Kidney epithelial cell (primary cell): ENCODE data around the gene RGS7. TPM values are rescaled to one million over a fixed set of nuclear protein-coding genes. Genes with fewer than 3 reads are reported as not detected.
"Not testable (repeated sequence)": the region's sequence is repeated elsewhere in the genome, so short reads cannot be mapped to it uniquely, and the experiment has no call there.

Experiments
- DNase-seq: peaks from one replicate; pipeline ENCODE4 v3.0.0-alpha.2; 2010; ENCODE audit warnings: low read depth
- H3K27me3 ChIP-seq: 2 replicates; pipeline ENCODE4 v1.6.0; 2011; ENCODE audit warnings: low read length; ENCODE audit not compliant: control insufficient read depth, insufficient read depth
- H3K36me3 ChIP-seq: 2 replicates; pipeline ENCODE4 v1.5.1; 2011; ENCODE audit warnings: low read length; ENCODE audit not compliant: control insufficient read depth, insufficient read depth
- H3K4me3 ChIP-seq: 2 replicates; pipeline ENCODE4 v1.5.1; 2011; ENCODE audit warnings: low read depth, mild to moderate bottlenecking, control low read depth, low read length
- CTCF ChIP-seq: IDR thresholded peaks from 2 replicates; pipeline ENCODE4 v1.5.1; 2011; ENCODE audit warnings: mild to moderate bottlenecking, moderate library complexity, low read length, control low read depth, inconsistent platforms; ENCODE audit not compliant: insufficient read depth, poor library complexity, severe bottlenecking
- total RNA-seq: library from RNA; depleted of rRNA; stranded (reverse); fragments of >200 nt; gene quantifications from 2 replicates; pipeline ENCODE4 v1.2.3, GENCODE V29; 2015

RGS7 gene
- total RNA-seq, 1 donor from 2014 or later = 1.5 TPM

- H3K27me3 ChIP-seq = no peaks in the 10 kb centered on the region
- H3K36me3 ChIP-seq = no peaks in the 10 kb centered on the region
- no peak overlapping the region for H3K4me3 ChIP-seq
- DNase-seq = no peak
- no peak for TF ChIP-seq CTCF
Observed at GRCh38 chr1:241097479-241097878, 259.5 kb downstream of the RGS7 start.

- Histone ChIP-seq H3K36me3 (no peaks in the 10 kb centered on the region), H3K27me3 (no peaks in the 10 kb centered on the region), H3K4me3 (no peak overlapping the region)
- TF ChIP-seq CTCF = no peak
- no peak for DNase-seq
Observed at GRCh38 chr1:241096982-241097381, 260.0 kb downstream of the RGS7 start.

- Histone ChIP-seq H3K36me3 (no peaks in the 10 kb centered on the region), H3K4me3 (no peak overlapping the region), H3K27me3 (no peaks in the 10 kb centered on the region)
- no peak for DNase-seq
- no peak for TF ChIP-seq CTCF
Observed at GRCh38 chr1:241095847-241096246, 261.2 kb downstream of the RGS7 start.

DNA sequence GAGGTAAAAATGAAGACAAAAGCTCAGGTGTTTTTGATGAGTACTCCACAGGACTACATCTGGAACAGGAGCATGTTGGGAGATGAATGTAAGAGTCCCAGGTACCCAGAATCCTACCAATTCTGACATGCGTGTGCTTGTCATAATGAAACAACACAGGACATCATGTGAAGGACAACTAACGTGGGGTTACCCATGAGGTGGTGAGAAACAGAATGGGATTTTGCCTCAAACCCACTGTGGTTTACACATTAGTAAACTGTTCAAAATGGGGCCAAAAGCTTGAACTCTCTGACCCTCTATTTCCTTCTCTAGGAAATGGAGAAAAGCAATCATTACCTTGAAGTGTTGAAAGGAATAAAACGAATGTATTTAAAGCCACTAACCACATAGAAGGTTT is 266.2 kb downstream of the RGS7 start:
- no peak for TF ChIP-seq CTCF

GRCh38 chr1:241089066-241089465 is 267.9 kb downstream of the RGS7 start:
- not testable (repeated sequence) for H3K27me3 ChIP-seq, DNase-seq, H3K4me3 ChIP-seq, H3K36me3 ChIP-seq

More for the DNA sequence above, 266.2 kb downstream of the RGS7 start:
- DNase-seq = no peak
- Histone ChIP-seq H3K4me3 (no peak overlapping the region), H3K27me3 (no peaks in the 10 kb centered on the region), H3K36me3 (no peaks in the 10 kb centered on the region)

DNA sequence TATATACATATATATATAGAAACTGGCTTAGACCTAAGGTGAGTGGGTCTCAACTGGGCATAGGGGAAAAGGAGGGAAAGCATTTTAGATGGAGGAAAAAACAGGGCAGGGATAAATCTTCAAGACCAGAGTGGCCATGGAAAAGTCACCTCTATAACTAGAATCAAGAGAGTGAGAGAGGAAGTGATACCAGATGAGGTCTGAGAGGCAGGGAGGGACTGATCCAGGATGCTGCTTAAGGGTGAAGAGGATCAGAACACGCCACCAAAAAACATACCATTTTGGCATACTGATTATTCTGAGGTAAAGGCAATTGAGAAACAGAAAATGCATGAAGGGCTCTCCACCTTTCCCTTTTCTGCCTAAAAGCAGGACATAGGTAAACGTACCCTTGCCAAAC is 268.9 kb downstream of the RGS7 start:
- not testable (repeated sequence) for H3K4me3 ChIP-seq, DNase-seq, H3K36me3 ChIP-seq, H3K27me3 ChIP-seq

DNA sequence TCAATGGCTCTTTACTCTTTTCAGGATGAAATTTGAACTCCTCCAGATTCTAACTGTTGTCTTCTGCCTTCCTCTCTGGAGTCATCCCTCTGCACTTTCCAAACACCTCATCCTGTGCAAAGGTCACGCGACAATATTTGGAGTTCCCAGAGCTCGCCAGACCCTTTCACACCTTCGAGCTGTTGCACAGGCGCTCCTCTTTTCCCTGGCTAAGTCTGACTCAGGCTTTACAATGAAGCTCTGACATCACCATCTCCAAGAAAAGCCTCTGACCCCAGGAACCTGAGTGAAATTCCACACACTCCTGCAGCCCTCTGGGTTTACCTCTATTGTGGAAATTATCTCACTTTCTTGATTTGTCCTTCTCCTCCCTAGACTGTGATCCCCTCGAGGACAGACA is 270.3 kb downstream of the RGS7 start:
- H3K27me3 ChIP-seq = no peaks in the 10 kb centered on the region
- no peaks in the 10 kb centered on the region for H3K36me3 ChIP-seq
- TF ChIP-seq CTCF = no peak
- H3K4me3 ChIP-seq = no peak overlapping the region
- DNase-seq = no peak
